Activated effector memory CD4-positive, alpha-beta T cell treated with anti-CD3 and anti-CD28 coated beads, Interleukin-2, amount 50 U/mL, for 16 hours (primary cell): ENCODE measurements around the gene KBTBD13.
"Not testable (repeated sequence)": the region's sequence is repeated elsewhere in the genome, so short reads cannot be mapped to it uniquely, and the experiment has no call there.

Experiments used
- DNase-seq: peaks from one replicate; pipeline ENCODE4 v3.0.0-alpha.2; 2020

KBTBD13 gene

GRCh38 chr15:65069779-65070546 is 6.6 kb upstream of the KBTBD13 start:
- DNase-seq: no peak

GRCh38 chr15:65071381-65071811 is 5.2 kb upstream of the KBTBD13 start:
- no peak for DNase-seq

GRCh38 chr15:65072027-65072426 is 4.5 kb upstream of the KBTBD13 start:
- no peak for DNase-seq

GRCh38 chr15:65072617-65073016 is 3.9 kb upstream of the KBTBD13 start:
- no peak for DNase-seq

- DNase-seq: not testable (repeated sequence)
Measured at GRCh38 chr15:65074946-65075345, 1.6 kb upstream of the KBTBD13 start.

- DNase-seq: not testable (repeated sequence)
Measured at GRCh38 chr15:65075607-65076395, 745 bp upstream of the KBTBD13 start.

GRCh38 chr15:65077291-65077980 is 890 bp downstream of the KBTBD13 start:
- no peak for DNase-seq

- DNase-seq: peak; percentile 82
Measured at GRCh38 chr15:65077981-65078352, 1.4 kb downstream of the KBTBD13 start.

GRCh38 chr15:65079580-65079979 is 3.0 kb downstream of the KBTBD13 start:
- no peak for DNase-seq

GRCh38 chr15:65081270-65081669 is 4.7 kb downstream of the KBTBD13 start:
- no peak for DNase-seq

GRCh38 chr15:65081758-65082157 is 5.2 kb downstream of the KBTBD13 start:
- DNase-seq: no peak

GRCh38 chr15:65082303-65082953 is 5.9 kb downstream of the KBTBD13 start:
- DNase-seq: no peak

- no peak for DNase-seq
Measured at GRCh38 chr15:65083262-65083701, 6.7 kb downstream of the KBTBD13 start.

- DNase-seq: no peak
Measured at GRCh38 chr15:65084500-65085206, 8.1 kb downstream of the KBTBD13 start.

- no peak for DNase-seq
Measured at GRCh38 chr15:65085207-65085753, 8.7 kb downstream of the KBTBD13 start.

- DNase-seq: no peak
Measured at GRCh38 chr15:65085990-65086679, 9.6 kb downstream of the KBTBD13 start.

- no peak for DNase-seq
Measured at GRCh38 chr15:65086680-65087111, 10.2 kb downstream of the KBTBD13 start.

- no peak for DNase-seq
Measured at GRCh38 chr15:65087411-65087810, 10.9 kb downstream of the KBTBD13 start.

GRCh38 chr15:65087873-65088642 is 11.5 kb downstream of the KBTBD13 start:
- no peak for DNase-seq

- DNase-seq: no peak
Measured at GRCh38 chr15:65088643-65089021, 12.1 kb downstream of the KBTBD13 start.
